WTC11 (cell line): ENCODE measurements around the gene BCLAF1. TPM values are rescaled to one million over a fixed set of nuclear protein-coding genes. Genes with fewer than 3 reads are reported as not detected.

Source experiments
- ATAC-seq: fragments of 200-7000 bp; cut with Tn5 transposase; 2 replicates; pipeline ENCODE4 v1.10.0; 2021; ENCODE audit warnings: mild to moderate bottlenecking, moderate library complexity
- CTCF ChIA-PET: fragments of 300-600 bp; sonication (Branson Sonifier 250); formaldehyde crosslinking; loops from one replicate; lab custom pipeline; 2021; ENCODE audit warnings: antibody characterized with exemption; lab: Charles Lee
- POLR2A ChIA-PET: fragments of 350-600 bp; sonication (Branson Sonifier 250); formaldehyde crosslinking; loops from one replicate; lab custom pipeline; 2021; ENCODE audit warnings: antibody characterized with exemption; lab: Charles Lee
- DNase-seq: peaks from one replicate; pipeline ENCODE4 v3.0.0; 2021; ENCODE audit warnings: low spot score
- H3K27ac Mint-ChIP-seq: 2 replicates; pipeline ENCODE4 v1.8.0; 2021; ENCODE audit warnings: mixed read lengths
- H3K27me3 Mint-ChIP-seq: 2 replicates; pipeline ENCODE4 v1.8.0; 2021; ENCODE audit warnings: low read depth, mild to moderate bottlenecking, moderate library complexity, mixed read lengths
- H3K36me3 Mint-ChIP-seq: 2 replicates; pipeline ENCODE4 v1.8.0; 2021; ENCODE audit warnings: mixed read lengths
- H3K4me1 Mint-ChIP-seq: 2 replicates; pipeline ENCODE4 v1.8.0; 2022; ENCODE audit warnings: mixed read lengths
- H3K4me3 Mint-ChIP-seq: 2 replicates; pipeline ENCODE4 v1.8.0; 2021; ENCODE audit warnings: mild to moderate bottlenecking, moderate library complexity, mixed read lengths
- H3K9me3 Mint-ChIP-seq: 2 replicates; pipeline ENCODE4 v1.8.0; 2021; ENCODE audit warnings: mixed read lengths
- ATF1 ChIP-seq: sonication (generic); formaldehyde crosslinking; IDR thresholded peaks from 2 replicates; pipeline ENCODE4 v1.8.1; 2023; ENCODE audit warnings: mild to moderate bottlenecking, moderate library complexity, missing genetic modification reagents
- FOXP4 ChIP-seq: sonication (generic); formaldehyde crosslinking; IDR thresholded peaks from 2 replicates; pipeline ENCODE4 v1.8.0; 2022; ENCODE audit warnings: mild to moderate bottlenecking, missing genetic modification reagents
- GABPB1 ChIP-seq: sonication (generic); formaldehyde crosslinking; IDR thresholded peaks from 2 replicates; pipeline ENCODE4 v1.8.1; 2023; ENCODE audit warnings: mild to moderate bottlenecking, missing genetic modification reagents
- IRF2 ChIP-seq: sonication (generic); formaldehyde crosslinking; IDR thresholded peaks from 2 replicates; pipeline ENCODE4 v1.8.0; 2022; ENCODE audit warnings: low read depth, missing genetic modification reagents, borderline replicate concordance
- JAZF1 ChIP-seq: fragments of 250-450 bp; sonication (Bioruptor Pico); IDR thresholded peaks from 2 replicates; pipeline ENCODE4 v1.9.0; 2021; ENCODE audit warnings: moderate library complexity, mild to moderate bottlenecking, inconsistent platforms
- NFATC4 ChIP-seq: fragments of 250-450 bp; sonication (Bioruptor Pico); IDR thresholded peaks from 2 replicates; pipeline ENCODE4 v1.9.0; 2021; ENCODE audit warnings: mild to moderate bottlenecking
- RORB ChIP-seq: fragments of 250-450 bp; sonication (Bioruptor Pico); IDR thresholded peaks from 2 replicates; pipeline ENCODE4 v1.9.0; 2021; ENCODE audit warnings: mild to moderate bottlenecking
- ZMAT4 ChIP-seq: fragments of 250-450 bp; sonication (Bioruptor Pico); IDR thresholded peaks from 2 replicates; pipeline ENCODE4 v1.9.0; 2021; ENCODE audit warnings: mild to moderate bottlenecking
- ZNF219 ChIP-seq: sonication (generic); formaldehyde crosslinking; IDR thresholded peaks from 2 replicates; pipeline ENCODE4 v1.8.0; 2023; ENCODE audit warnings: missing genetic modification reagents, mild to moderate bottlenecking, borderline replicate concordance
- ZNF232 ChIP-seq: sonication (generic); formaldehyde crosslinking; IDR thresholded peaks from 2 replicates; pipeline ENCODE4 v1.8.0; 2022; ENCODE audit warnings: mild to moderate bottlenecking, missing genetic modification reagents
- ZNF416 ChIP-seq: fragments of 250-450 bp; sonication (Bioruptor Pico); IDR thresholded peaks from 2 replicates; pipeline ENCODE4 v1.9.0; 2021; ENCODE audit warnings: mild to moderate bottlenecking, inconsistent platforms
- ZNF425 ChIP-seq: fragments of 250-450 bp; sonication (Bioruptor Pico); conservative IDR thresholded peaks from 2 replicates; pipeline ENCODE4 v1.9.0; 2021; ENCODE audit warnings: mild to moderate bottlenecking
- ZNF671 ChIP-seq: fragments of 250-450 bp; sonication (Bioruptor Pico); IDR thresholded peaks from 2 replicates; pipeline ENCODE4 v1.8.0; 2021; ENCODE audit warnings: mild to moderate bottlenecking
- total RNA-seq: library from RNA; stranded (reverse); gene quantifications from 3 replicates; pipeline ENCODE4 v1.2.3, GENCODE V29; 2021
- TF ChIP-seq, protein P1 (sequence below): sonication (generic); formaldehyde crosslinking; IDR thresholded peaks from 2 replicates; pipeline ENCODE4 v1.8.0; 2023; ENCODE audit warnings: missing genetic modification reagents, mild to moderate bottlenecking, borderline replicate concordance
- TF ChIP-seq, protein P2 (sequence below): fragments of 250-450 bp; sonication (Bioruptor Pico); IDR thresholded peaks from 2 replicates; pipeline ENCODE4 v2.1.2; 2022; ENCODE audit warnings: mild to moderate bottlenecking, moderate library complexity
- TF ChIP-seq, protein P3 (sequence below): fragments of 250-450 bp; sonication (Bioruptor Pico); IDR thresholded peaks from 2 replicates; pipeline ENCODE4 v1.9.0; 2021; ENCODE audit warnings: mild to moderate bottlenecking
- TF ChIP-seq, protein P4 (sequence below): fragments of 200-600 bp; IDR thresholded peaks from 2 replicates; pipeline ENCODE4 v1.8.0; 2022; ENCODE audit warnings: antibody characterized with exemption

The BCLAF1 gene
- total RNA-seq, 1 experiment from 2014 or later, result 184 TPM

DNA sequence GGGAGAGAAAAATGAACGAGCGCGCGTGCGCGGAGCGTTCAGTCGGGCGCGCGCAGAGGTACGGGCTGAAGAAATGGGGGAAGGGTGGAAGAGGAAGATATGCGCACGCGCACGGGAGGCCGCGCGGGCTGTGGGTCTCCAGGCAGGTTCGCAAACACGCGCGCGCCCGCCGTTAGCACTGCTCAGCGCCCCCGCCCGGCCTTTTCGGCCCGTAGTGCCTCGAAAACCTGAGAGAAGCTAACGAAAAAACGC lies 393 bp downstream of the BCLAF1 start (continued):
- TF ChIP-seq FOXP4 (CRISPR knock-in tag) (0 out of 2 replicates have a peak, but pooled peaks have one; percentile 18), ATF1 (no peak), ZNF671 (peak; percentile 89)
- TF ChIP-seq, protein P1, sequence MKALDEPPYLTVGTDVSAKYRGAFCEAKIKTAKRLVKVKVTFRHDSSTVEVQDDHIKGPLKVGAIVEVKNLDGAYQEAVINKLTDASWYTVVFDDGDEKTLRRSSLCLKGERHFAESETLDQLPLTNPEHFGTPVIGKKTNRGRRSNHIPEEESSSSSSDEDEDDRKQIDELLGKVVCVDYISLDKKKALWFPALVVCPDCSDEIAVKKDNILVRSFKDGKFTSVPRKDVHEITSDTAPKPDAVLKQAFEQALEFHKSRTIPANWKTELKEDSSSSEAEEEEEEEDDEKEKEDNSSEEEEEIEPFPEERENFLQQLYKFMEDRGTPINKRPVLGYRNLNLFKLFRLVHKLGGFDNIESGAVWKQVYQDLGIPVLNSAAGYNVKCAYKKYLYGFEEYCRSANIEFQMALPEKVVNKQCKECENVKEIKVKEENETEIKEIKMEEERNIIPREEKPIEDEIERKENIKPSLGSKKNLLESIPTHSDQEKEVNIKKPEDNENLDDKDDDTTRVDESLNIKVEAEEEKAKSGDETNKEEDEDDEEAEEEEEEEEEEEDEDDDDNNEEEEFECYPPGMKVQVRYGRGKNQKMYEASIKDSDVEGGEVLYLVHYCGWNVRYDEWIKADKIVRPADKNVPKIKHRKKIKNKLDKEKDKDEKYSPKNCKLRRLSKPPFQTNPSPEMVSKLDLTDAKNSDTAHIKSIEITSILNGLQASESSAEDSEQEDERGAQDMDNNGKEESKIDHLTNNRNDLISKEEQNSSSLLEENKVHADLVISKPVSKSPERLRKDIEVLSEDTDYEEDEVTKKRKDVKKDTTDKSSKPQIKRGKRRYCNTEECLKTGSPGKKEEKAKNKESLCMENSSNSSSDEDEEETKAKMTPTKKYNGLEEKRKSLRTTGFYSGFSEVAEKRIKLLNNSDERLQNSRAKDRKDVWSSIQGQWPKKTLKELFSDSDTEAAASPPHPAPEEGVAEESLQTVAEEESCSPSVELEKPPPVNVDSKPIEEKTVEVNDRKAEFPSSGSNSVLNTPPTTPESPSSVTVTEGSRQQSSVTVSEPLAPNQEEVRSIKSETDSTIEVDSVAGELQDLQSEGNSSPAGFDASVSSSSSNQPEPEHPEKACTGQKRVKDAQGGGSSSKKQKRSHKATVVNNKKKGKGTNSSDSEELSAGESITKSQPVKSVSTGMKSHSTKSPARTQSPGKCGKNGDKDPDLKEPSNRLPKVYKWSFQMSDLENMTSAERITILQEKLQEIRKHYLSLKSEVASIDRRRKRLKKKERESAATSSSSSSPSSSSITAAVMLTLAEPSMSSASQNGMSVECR, result no peak
- TF ChIP-seq, all 79 proteins: peak for 10

DNA sequence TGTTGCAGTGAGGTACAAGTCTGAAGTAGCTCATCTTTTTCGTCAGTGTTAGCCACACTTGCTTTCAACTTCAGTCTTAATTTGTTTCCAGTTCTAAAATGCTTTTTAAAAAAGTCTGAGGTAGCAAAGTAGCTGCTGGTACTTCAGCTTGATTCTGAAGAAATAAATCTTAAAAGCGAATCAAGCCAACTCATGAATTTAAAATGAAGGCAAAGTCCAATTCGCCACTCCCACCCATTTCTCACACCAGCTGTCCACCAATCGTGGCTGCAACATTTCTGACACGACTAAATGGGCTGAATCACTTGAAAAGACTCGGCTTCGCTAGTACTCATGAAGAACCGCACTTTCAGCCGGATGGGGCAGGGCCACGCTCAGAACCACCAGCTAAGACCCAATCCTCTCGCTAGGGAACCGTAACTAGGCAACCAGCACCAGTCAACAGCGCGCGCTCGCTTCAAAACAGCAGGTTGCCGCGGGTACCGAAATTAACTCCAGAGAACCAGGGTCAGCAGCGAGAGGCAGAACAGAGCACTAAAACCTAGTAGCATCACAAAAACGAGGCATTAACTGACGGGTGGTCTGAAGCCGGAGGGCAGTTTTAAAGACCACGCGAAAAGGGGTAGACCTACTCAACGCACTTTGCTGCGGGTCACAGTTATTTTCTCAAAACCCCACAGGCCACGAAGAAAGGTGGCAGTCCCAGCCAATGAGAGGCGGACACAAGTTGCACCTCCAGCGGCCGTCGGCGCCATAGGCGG lies 900 bp downstream of the BCLAF1 start:
- POLR2A ChIA-PET, result interaction anchor here (0.6 to 1.7 kb wide), 10 partner anchors 11 to 788 kb away, joined by 3 to 11 read pairs (median 4); partner anchors contain the start of genes MAP7 and MTFR2
- no peak for TF ChIP-seq ZNF219 (CRISPR knock-in tag)
- TF ChIP-seq RORB (CRISPR knock-in tag), result no peak
- no peak for TF ChIP-seq ZNF425
- TF ChIP-seq ZMAT4 (CRISPR knock-in tag), result no peak
- TF ChIP-seq, protein P2, sequence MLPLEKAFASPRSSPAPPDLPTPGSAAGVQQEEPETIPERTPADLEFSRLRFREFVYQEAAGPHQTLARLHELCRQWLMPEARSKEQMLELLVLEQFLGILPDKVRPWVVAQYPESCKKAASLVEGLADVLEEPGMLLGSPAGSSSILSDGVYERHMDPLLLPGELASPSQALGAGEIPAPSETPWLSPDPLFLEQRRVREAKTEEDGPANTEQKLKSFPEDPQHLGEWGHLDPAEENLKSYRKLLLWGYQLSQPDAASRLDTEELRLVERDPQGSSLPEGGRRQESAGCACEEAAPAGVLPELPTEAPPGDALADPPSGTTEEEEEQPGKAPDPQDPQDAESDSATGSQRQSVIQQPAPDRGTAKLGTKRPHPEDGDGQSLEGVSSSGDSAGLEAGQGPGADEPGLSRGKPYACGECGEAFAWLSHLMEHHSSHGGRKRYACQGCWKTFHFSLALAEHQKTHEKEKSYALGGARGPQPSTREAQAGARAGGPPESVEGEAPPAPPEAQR (CRISPR knock-in tag), result no peak
- TF ChIP-seq, protein P3, sequence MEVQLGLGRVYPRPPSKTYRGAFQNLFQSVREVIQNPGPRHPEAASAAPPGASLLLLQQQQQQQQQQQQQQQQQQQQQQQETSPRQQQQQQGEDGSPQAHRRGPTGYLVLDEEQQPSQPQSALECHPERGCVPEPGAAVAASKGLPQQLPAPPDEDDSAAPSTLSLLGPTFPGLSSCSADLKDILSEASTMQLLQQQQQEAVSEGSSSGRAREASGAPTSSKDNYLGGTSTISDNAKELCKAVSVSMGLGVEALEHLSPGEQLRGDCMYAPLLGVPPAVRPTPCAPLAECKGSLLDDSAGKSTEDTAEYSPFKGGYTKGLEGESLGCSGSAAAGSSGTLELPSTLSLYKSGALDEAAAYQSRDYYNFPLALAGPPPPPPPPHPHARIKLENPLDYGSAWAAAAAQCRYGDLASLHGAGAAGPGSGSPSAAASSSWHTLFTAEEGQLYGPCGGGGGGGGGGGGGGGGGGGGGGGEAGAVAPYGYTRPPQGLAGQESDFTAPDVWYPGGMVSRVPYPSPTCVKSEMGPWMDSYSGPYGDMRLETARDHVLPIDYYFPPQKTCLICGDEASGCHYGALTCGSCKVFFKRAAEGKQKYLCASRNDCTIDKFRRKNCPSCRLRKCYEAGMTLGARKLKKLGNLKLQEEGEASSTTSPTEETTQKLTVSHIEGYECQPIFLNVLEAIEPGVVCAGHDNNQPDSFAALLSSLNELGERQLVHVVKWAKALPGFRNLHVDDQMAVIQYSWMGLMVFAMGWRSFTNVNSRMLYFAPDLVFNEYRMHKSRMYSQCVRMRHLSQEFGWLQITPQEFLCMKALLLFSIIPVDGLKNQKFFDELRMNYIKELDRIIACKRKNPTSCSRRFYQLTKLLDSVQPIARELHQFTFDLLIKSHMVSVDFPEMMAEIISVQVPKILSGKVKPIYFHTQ (CRISPR knock-in tag), result 0 out of 2 replicates have a peak, but pooled peaks have one; percentile 31
- TF ChIP-seq IRF2 (CRISPR knock-in tag), result no peak
- TF ChIP-seq GABPB1 (CRISPR knock-in tag), result no peak
- TF ChIP-seq, protein P4, sequence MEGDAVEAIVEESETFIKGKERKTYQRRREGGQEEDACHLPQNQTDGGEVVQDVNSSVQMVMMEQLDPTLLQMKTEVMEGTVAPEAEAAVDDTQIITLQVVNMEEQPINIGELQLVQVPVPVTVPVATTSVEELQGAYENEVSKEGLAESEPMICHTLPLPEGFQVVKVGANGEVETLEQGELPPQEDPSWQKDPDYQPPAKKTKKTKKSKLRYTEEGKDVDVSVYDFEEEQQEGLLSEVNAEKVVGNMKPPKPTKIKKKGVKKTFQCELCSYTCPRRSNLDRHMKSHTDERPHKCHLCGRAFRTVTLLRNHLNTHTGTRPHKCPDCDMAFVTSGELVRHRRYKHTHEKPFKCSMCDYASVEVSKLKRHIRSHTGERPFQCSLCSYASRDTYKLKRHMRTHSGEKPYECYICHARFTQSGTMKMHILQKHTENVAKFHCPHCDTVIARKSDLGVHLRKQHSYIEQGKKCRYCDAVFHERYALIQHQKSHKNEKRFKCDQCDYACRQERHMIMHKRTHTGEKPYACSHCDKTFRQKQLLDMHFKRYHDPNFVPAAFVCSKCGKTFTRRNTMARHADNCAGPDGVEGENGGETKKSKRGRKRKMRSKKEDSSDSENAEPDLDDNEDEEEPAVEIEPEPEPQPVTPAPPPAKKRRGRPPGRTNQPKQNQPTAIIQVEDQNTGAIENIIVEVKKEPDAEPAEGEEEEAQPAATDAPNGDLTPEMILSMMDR, result no peak
- no peak for TF ChIP-seq ATF1
- no peak for TF ChIP-seq JAZF1 (CRISPR knock-in tag)
- TF ChIP-seq ZNF416 (CRISPR knock-in tag), result no peak
- 0 out of 2 replicates have a peak, but pooled peaks have one; percentile 52 for TF ChIP-seq NFATC4 (CRISPR knock-in tag)
- TF ChIP-seq ZNF232 (CRISPR knock-in tag), result no peak
- peak overlapping the region; percentile 100 for H3K27ac Mint-ChIP-seq
- DNase-seq, result peak; percentile 68
- peak; percentile 29 for ATAC-seq
- peak overlapping the region; percentile 100 for H3K4me3 Mint-ChIP-seq
- H3K4me1 Mint-ChIP-seq, result peaks cover 50% of the 10 kb centered on the region
- CTCF ChIA-PET, result interaction anchor here (1.3 to 1.7 kb wide), 4 partner anchors 29 to 262 kb away, joined by 5 to 10 read pairs (median 8); partner anchors contain the start of gene MAP7
- H3K9me3 Mint-ChIP-seq, result no peaks in the 10 kb centered on the region
- H3K36me3 Mint-ChIP-seq, result peaks cover 9% of the 10 kb centered on the region
- no peaks in the 10 kb centered on the region for H3K27me3 Mint-ChIP-seq
